VCaP (cell line): ENCODE measurements around the gene MAP7.

Source experiments
- H3K27ac ChIP-seq: fragments of 450-650 bp; 2 replicates; pipeline ENCODE4 v1.5.1; 2017
- CTCF ChIP-seq: fragments of 450-650 bp; conservative IDR thresholded peaks from 2 replicates; pipeline ENCODE4 v1.5.1; 2017; ENCODE audit warnings: mild to moderate bottlenecking, moderate library complexity

MAP7 gene

GRCh38 chr6:136522636-136523035, 27.6 kb downstream of the MAP7 start:
- no peak for TF ChIP-seq CTCF
- no peak overlapping the region for H3K27ac ChIP-seq

- TF ChIP-seq CTCF = no peak
- no peak overlapping the region for H3K27ac ChIP-seq
Observed at GRCh38 chr6:136521911-136522310, 28.3 kb downstream of the MAP7 start.

- no peak overlapping the region for H3K27ac ChIP-seq
- no peak for TF ChIP-seq CTCF
Observed at GRCh38 chr6:136521427-136521826, 28.8 kb downstream of the MAP7 start.

- no peak overlapping the region for H3K27ac ChIP-seq
- TF ChIP-seq CTCF = no peak
Observed at GRCh38 chr6:136520517-136520916, 29.7 kb downstream of the MAP7 start.

GRCh38 chr6:136517582-136517981, 32.6 kb downstream of the MAP7 start:
- TF ChIP-seq CTCF = no peak
- no peak overlapping the region for H3K27ac ChIP-seq

- H3K27ac ChIP-seq = no peak overlapping the region
- TF ChIP-seq CTCF = no peak
Observed at GRCh38 chr6:136517002-136517401, 33.2 kb downstream of the MAP7 start.

- TF ChIP-seq CTCF = no peak
- H3K27ac ChIP-seq = no peak overlapping the region
Observed at GRCh38 chr6:136514591-136514990, 35.6 kb downstream of the MAP7 start.

GRCh38 chr6:136511926-136512325, 38.3 kb downstream of the MAP7 start:
- no peak for TF ChIP-seq CTCF
- H3K27ac ChIP-seq = peak overlapping the region; percentile 54
